Activated naive CD4-positive, alpha-beta T cell (primary cell): ENCODE data around the gene PWP1.

Experiments used
- DNase-seq, 4 experiments: peaks; one replicate each; lab custom pipeline; 2025; lab: John Stamatoyannopoulos, UW

PWP1 gene

GRCh38 chr12:107735763-107736162, 50.2 kb downstream of the PWP1 start:
- DNase-seq: no peak

- no peak for DNase-seq
Observed at GRCh38 chr12:107736914-107737313, 51.3 kb downstream of the PWP1 start.

GRCh38 chr12:107748472-107748871, 62.9 kb downstream of the PWP1 start:
- DNase-seq: no peak

- DNase-seq: no peak
Observed at GRCh38 chr12:107749083-107749482, 63.5 kb downstream of the PWP1 start.

GRCh38 chr12:107759410-107759809, 73.8 kb downstream of the PWP1 start:
- DNase-seq: no peak

- DNase-seq: peak in 1 of 4 experiments; percentile 4
Observed at GRCh38 chr12:107760207-107760808, 74.7 kb downstream of the PWP1 start.

GRCh38 chr12:107760809-107761501, 75.4 kb downstream of the PWP1 start, which contains the start of gene PRDM4:
Gene PRDM4 (minus strand): TSS chr12:107761137. CDS start chr12:107760515, 622 bp downstream.
- peak; percentile 61 to 89 (median 72) for DNase-seq

GRCh38 chr12:107761502-107761904, 75.9 kb downstream of the PWP1 start:
- peak in 1 of 4 experiments; percentile 24 for DNase-seq
